ENCODE data around the gene TADA3.
"Not testable (repeated sequence)": the region's sequence is repeated elsewhere in the genome, so short reads cannot be mapped to it uniquely, and the experiment has no call there.

TADA3 gene

GRCh38 chr3:9782770-9783169 lies 9.5 kb downstream of the TADA3 start:
- no peak for FAIRE-seq

- FAIRE-seq = no peak
These were observed 10.2 kb downstream of the TADA3 start for GRCh38 chr3:9781978-9782603.

- FAIRE-seq = no peak
These were observed 10.7 kb downstream of the TADA3 start for GRCh38 chr3:9781551-9781950.

- FAIRE-seq = no peak
These were observed 11.4 kb downstream of the TADA3 start for GRCh38 chr3:9780910-9781309.

GRCh38 chr3:9780458-9780812 lies 11.8 kb downstream of the TADA3 start:
- no peak for FAIRE-seq

GRCh38 chr3:9779721-9780457 lies 12.4 kb downstream of the TADA3 start:
- FAIRE-seq = no peak

- FAIRE-seq = no peak
These were observed 13.1 kb downstream of the TADA3 start for GRCh38 chr3:9779075-9779593.

GRCh38 chr3:9778143-9779074 lies 13.9 kb downstream of the TADA3 start:
- FAIRE-seq = no peak

GRCh38 chr3:9777694-9778021 lies 14.6 kb downstream of the TADA3 start:
- no peak for FAIRE-seq

GRCh38 chr3:9776896-9777693 lies 15.2 kb downstream of the TADA3 start:
- no peak for FAIRE-seq

- FAIRE-seq = not testable (repeated sequence)
These were observed 21.3 kb downstream of the TADA3 start for GRCh38 chr3:9771007-9771406.

GRCh38 chr3:9770276-9770812 lies 21.9 kb downstream of the TADA3 start:
- no peak for FAIRE-seq

GRCh38 chr3:9769426-9770275 lies 22.6 kb downstream of the TADA3 start, which contains the start of gene CAMK1:
Gene CAMK1 (minus strand): TSS chr3:9769947. CDS start chr3:9767749, 2,198 bp downstream.
- no peak for FAIRE-seq

- FAIRE-seq = no peak
These were observed 23.3 kb downstream of the TADA3 start for GRCh38 chr3:9769012-9769411.

- FAIRE-seq = no peak
These were observed 24.0 kb downstream of the TADA3 start for GRCh38 chr3:9768141-9768775.

- no peak for FAIRE-seq
These were observed 24.9 kb downstream of the TADA3 start for GRCh38 chr3:9767418-9767817.

- no peak for FAIRE-seq
These were observed 26.4 kb downstream of the TADA3 start for GRCh38 chr3:9765865-9766264.

- no peak for FAIRE-seq
These were observed 29.4 kb downstream of the TADA3 start for GRCh38 chr3:9762871-9763270.

GRCh38 chr3:9761919-9762318 lies 30.4 kb downstream of the TADA3 start:
- FAIRE-seq = no peak

GRCh38 chr3:9760779-9761505 lies 31.3 kb downstream of the TADA3 start:
- FAIRE-seq = no peak

All from TTC549 (cell line).